Activated naive CD8-positive, alpha-beta T cell treated with anti-CD3 and anti-CD28 coated beads, Interleukin-2, amount 50 U/mL, for 24 hours (primary cell): ENCODE data around the gene CLDN15.
"Not testable (repeated sequence)": the region's sequence is repeated elsewhere in the genome, so short reads cannot be mapped to it uniquely, and the experiment has no call there.

ENCODE experiments used
- ATAC-seq: fragments of 150-1000 bp; cut with Tn5 transposase; one replicate; pipeline ENCODE4 v1.10.0; 2021
- DNase-seq: peaks from one replicate; pipeline ENCODE4 v3.0.0; 2021
- H3K27ac Mint-ChIP-seq: one replicate; pipeline ENCODE4 v1.8.0; 2021; ENCODE audit warnings: mild to moderate bottlenecking, mixed read lengths
- H3K27me3 Mint-ChIP-seq: one replicate; pipeline ENCODE4 v1.8.0; 2021; ENCODE audit warnings: mixed read lengths
- H3K36me3 Mint-ChIP-seq: one replicate; pipeline ENCODE4 v1.8.0; 2021; ENCODE audit warnings: low read depth, mixed read lengths
- H3K4me1 Mint-ChIP-seq: one replicate; pipeline ENCODE4 v1.8.0; 2021; ENCODE audit warnings: mixed read lengths
- H3K4me3 Mint-ChIP-seq: one replicate; pipeline ENCODE4 v1.8.0; 2021; ENCODE audit warnings: mild to moderate bottlenecking, moderate library complexity, mixed read lengths
- H3K9me3 Mint-ChIP-seq: one replicate; pipeline ENCODE4 v1.8.0; 2021; ENCODE audit warnings: mixed read lengths

CLDN15 gene

DNA sequence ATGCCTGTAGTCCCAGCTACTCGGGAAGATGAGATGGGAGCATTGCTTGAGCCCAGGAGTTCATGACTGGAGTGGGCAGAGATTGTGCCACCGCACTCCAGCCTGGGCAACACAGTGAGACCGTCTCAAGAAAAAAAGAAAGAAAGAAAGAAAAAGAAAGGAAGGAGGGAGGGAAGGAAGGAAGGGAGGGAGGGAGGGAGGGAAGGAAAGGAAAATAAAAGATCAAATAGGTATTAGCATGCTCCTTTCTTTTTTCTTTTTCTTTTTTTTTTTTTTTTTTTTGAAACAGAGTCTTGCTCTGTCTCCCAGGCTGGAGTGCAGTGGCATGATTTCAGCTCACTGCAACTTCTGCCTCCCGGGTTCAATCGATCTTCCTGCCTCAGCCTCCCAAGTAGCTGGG lies 15.6 kb upstream of the CLDN15 start:
- H3K4me1 Mint-ChIP-seq, result peaks cover 24% of the 10 kb centered on the region
- H3K9me3 Mint-ChIP-seq, H3K27me3 Mint-ChIP-seq, H3K27ac Mint-ChIP-seq, H3K4me3 Mint-ChIP-seq, DNase-seq, ATAC-seq: not testable (repeated sequence)
- H3K36me3 Mint-ChIP-seq, result peaks cover 13% of the 10 kb centered on the region

DNA sequence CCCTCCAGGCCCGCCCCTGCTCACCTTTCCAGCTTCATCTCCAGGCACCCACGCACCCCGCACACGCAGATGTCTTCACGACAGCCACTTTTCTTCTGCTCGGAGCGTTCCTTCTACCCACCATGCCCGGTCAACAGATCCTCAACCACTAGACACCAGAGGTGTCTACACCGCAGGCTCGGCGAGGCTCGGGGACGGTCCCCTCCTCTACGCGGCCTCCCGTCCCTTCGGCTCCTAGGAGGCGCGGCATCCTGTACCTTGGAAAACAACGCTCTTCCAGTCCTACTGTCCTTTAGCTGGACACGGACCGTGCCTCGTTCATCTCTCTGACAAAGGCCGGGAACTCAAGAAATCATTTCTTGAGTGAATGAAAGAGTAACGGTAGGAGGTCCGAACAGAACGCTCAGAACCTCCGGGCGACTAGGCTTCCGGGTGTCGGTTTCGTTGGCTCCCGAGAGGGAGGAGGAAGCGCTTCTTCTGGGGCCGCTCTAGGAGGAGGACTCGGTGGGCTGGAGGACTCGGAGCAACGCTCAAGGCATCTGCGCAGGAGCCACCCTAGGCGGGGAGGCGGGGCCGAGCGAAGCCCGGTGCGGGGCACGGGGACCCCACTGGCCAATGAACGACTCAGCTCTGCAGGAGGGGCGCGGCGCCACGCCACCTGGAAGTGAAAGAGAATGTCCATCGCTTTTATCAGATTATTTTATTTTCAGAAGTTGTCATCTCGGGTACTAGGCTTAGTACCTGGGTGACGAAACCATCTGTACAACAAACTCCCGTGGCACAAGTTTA lies 14.5 kb upstream of the CLDN15 start:
- DNase-seq (peak; percentile 99), ATAC-seq (peak; percentile 100)
- peaks cover 20% of the 10 kb centered on the region for H3K36me3 Mint-ChIP-seq
- H3K4me1 Mint-ChIP-seq, result peaks cover 30% of the 10 kb centered on the region
- peak overlapping the region; percentile 97 for H3K4me3 Mint-ChIP-seq
- H3K27ac Mint-ChIP-seq, result peak overlapping the region; percentile 96
- H3K27me3 Mint-ChIP-seq, result no peaks in the 10 kb centered on the region
- no peaks in the 10 kb centered on the region for H3K9me3 Mint-ChIP-seq

- DNase-seq, result no peak
- H3K4me3 Mint-ChIP-seq, result peak overlapping the region; percentile 97
- H3K4me1 Mint-ChIP-seq, result peaks cover 39% of the 10 kb centered on the region
- no peak for ATAC-seq
- no peaks in the 10 kb centered on the region for H3K27me3 Mint-ChIP-seq
- no peaks in the 10 kb centered on the region for H3K9me3 Mint-ChIP-seq
- H3K36me3 Mint-ChIP-seq, result peaks cover 26% of the 10 kb centered on the region
- H3K27ac Mint-ChIP-seq, result peak overlapping the region; percentile 64
Measured at GRCh38 chr7:101250324-101250723, 12.7 kb upstream of the CLDN15 start.

DNA sequence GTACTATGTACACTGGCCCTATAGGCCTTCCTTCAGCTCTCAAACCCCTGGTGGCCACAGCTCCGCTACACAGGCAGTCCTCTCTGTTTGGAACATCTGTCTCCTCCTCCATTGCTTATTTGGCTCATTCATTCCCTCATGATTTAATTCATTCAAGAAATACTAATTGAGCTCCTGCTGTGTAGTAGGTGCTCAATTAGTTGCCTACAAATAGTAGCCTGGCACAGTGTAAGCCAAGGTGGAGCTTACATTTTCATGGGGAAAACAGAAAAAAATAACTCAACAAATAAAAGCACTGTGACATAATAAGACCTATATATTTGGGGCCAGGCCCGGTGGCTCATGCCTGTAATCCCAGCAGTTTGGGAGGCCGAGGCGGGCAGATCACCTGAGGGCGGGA lies 10.7 kb upstream of the CLDN15 start:
- peak overlapping the region; percentile 8 for H3K27ac Mint-ChIP-seq
- no peak overlapping the region for H3K4me3 Mint-ChIP-seq
- ATAC-seq (no peak), DNase-seq (no peak)
- H3K27me3 Mint-ChIP-seq, result no peaks in the 10 kb centered on the region
- peaks cover 30% of the 10 kb centered on the region for H3K36me3 Mint-ChIP-seq
- peaks cover 51% of the 10 kb centered on the region for H3K4me1 Mint-ChIP-seq
- H3K9me3 Mint-ChIP-seq, result no peaks in the 10 kb centered on the region

GRCh38 chr7:101245147-101245668 lies 7.6 kb upstream of the CLDN15 start:
- H3K36me3 Mint-ChIP-seq, result peaks cover 22% of the 10 kb centered on the region
- H3K9me3 Mint-ChIP-seq, result no peaks in the 10 kb centered on the region
- peaks cover 40% of the 10 kb centered on the region for H3K4me1 Mint-ChIP-seq
- H3K27ac Mint-ChIP-seq, result peak overlapping the region; percentile 97
- DNase-seq (no peak), ATAC-seq (no peak)
- peak overlapping the region; percentile 99 for H3K4me3 Mint-ChIP-seq
- H3K27me3 Mint-ChIP-seq, result no peaks in the 10 kb centered on the region

GRCh38 chr7:101244375-101245146 lies 7.0 kb upstream of the CLDN15 start, which contains the start of gene FIS1:
TSS of gene FIS1 (minus strand) at chr7:101245081. CDS start at chr7:101245004, 77 bp downstream.
- H3K4me1 Mint-ChIP-seq, result peaks cover 37% of the 10 kb centered on the region
- peak within 1 kb of the TSS; percentile 97 for H3K27ac Mint-ChIP-seq
- H3K27me3 Mint-ChIP-seq, result no peaks in the 10 kb centered on the region
- H3K9me3 Mint-ChIP-seq, result no peaks in the 10 kb centered on the region
- peak within 1 kb of the TSS; percentile 99 for H3K4me3 Mint-ChIP-seq
- DNase-seq, result peak; percentile 96
- peaks cover 19% of the 10 kb centered on the region for H3K36me3 Mint-ChIP-seq
- ATAC-seq, result peak; percentile 96

DNA sequence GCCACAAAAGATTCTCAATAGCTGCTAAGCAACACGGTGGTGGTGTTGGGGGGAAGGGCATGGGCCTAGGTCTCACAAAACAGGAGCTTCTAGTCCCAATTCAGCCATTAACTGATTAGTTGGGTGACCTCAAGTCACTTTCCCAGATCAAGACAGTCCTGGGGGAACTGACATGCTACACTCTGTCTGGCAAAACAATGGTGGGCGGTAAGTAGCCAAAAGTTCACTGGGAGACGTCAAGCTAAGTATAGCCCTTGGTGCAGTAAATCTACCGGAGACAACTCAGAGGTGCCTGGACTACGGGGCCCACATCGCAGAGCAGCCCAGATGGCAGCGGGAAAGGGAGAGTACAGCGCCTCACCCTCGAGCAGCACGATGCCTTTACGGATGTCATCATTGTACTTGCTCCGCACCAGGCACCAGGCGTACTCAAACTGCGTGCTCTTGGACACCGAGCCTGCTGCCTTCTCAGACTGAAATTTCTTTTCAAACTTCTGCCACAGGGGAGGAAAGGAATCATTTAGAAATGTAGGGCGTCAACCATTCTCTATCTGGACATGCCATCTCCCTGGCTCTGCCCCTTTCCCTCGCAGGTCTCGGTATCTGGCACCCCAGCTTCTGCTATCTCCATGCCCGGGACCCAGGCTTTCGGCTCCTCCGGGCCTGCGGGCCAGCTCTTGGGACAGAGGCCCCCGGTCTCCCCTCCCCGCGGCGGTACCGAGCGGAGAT lies 6.2 kb upstream of the CLDN15 start:
- peaks cover 37% of the 10 kb centered on the region for H3K4me1 Mint-ChIP-seq
- H3K4me3 Mint-ChIP-seq, result peak overlapping the region; percentile 99
- H3K9me3 Mint-ChIP-seq, result no peaks in the 10 kb centered on the region
- H3K27me3 Mint-ChIP-seq, result no peaks in the 10 kb centered on the region
- H3K27ac Mint-ChIP-seq, result peak overlapping the region; percentile 97
- H3K36me3 Mint-ChIP-seq, result peaks cover 19% of the 10 kb centered on the region
- ATAC-seq (no peak), DNase-seq (no peak)

- H3K36me3 Mint-ChIP-seq, result peaks cover 10% of the 10 kb centered on the region
- no peak overlapping the region for H3K27ac Mint-ChIP-seq
- H3K27me3 Mint-ChIP-seq, result no peaks in the 10 kb centered on the region
- H3K9me3 Mint-ChIP-seq, result no peaks in the 10 kb centered on the region
- DNase-seq (no peak), ATAC-seq (no peak)
- no peak overlapping the region for H3K4me3 Mint-ChIP-seq
- H3K4me1 Mint-ChIP-seq, result peaks cover 29% of the 10 kb centered on the region
Measured at GRCh38 chr7:101241443-101242349, 4.1 kb upstream of the CLDN15 start.

GRCh38 chr7:101241015-101241363 lies 3.4 kb upstream of the CLDN15 start:
- Mint-ChIP-seq H3K36me3 (peaks cover 10% of the 10 kb centered on the region), H3K27ac (no peak overlapping the region), H3K4me1 (peaks cover 28% of the 10 kb centered on the region), H3K9me3 (no peaks in the 10 kb centered on the region), H3K4me3 (no peak overlapping the region), H3K27me3 (no peaks in the 10 kb centered on the region)
- DNase-seq (no peak), ATAC-seq (no peak)

DNA sequence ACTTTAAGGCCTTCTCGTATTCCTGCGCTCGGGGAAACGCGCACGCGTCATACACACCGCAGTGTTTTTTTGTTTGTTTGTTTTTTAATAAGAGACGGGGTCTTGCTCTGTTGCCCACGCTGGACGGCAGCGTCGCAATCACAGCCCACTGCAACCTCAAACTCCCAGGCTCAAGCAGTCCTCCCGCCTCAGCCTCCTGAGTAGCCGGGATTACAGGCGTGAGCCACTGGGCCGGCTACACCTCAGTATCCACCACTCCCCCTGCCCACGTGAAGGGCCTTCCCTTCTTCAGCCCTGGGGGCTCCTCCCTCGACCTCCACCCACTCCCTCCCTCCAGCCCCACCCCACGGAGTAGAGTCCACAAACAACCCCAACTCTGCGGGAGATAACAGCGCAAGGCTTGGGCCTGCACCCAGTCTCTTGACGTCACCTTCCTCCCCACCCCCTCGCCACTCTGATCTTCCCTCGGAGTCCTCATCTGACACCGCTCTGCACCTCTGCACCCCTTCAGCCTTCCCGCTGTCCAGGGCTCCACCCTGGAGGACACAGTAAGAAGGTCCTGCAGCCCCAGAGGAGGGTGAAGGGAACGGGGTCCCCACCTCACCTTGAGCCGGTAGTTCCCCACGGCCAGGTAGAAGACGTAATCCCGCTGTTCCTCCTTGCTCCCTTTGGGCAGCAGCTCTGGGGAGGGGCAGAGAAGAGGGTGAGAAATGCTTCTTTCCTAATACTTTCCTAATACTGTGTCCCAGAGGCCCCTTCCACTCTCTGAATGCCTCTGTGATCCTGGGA lies 2.8 kb upstream of the CLDN15 start:
- DNase-seq (no peak), ATAC-seq (no peak)
- H3K9me3 Mint-ChIP-seq, result no peaks in the 10 kb centered on the region
- H3K4me1 Mint-ChIP-seq, result peaks cover 22% of the 10 kb centered on the region
- H3K4me3 Mint-ChIP-seq, result no peak overlapping the region
- no peak overlapping the region for H3K27ac Mint-ChIP-seq
- H3K36me3 Mint-ChIP-seq, result peaks cover 4% of the 10 kb centered on the region
- no peaks in the 10 kb centered on the region for H3K27me3 Mint-ChIP-seq

GRCh38 chr7:101239951-101240220 lies 2.3 kb upstream of the CLDN15 start:
- ATAC-seq, result no peak
- no peak overlapping the region for H3K27ac Mint-ChIP-seq
- H3K9me3 Mint-ChIP-seq, result no peaks in the 10 kb centered on the region
- no peak overlapping the region for H3K4me3 Mint-ChIP-seq
- no peaks in the 10 kb centered on the region for H3K27me3 Mint-ChIP-seq
- peaks cover 3% of the 10 kb centered on the region for H3K36me3 Mint-ChIP-seq
- H3K4me1 Mint-ChIP-seq, result peaks cover 17% of the 10 kb centered on the region
- no peak for DNase-seq

DNA sequence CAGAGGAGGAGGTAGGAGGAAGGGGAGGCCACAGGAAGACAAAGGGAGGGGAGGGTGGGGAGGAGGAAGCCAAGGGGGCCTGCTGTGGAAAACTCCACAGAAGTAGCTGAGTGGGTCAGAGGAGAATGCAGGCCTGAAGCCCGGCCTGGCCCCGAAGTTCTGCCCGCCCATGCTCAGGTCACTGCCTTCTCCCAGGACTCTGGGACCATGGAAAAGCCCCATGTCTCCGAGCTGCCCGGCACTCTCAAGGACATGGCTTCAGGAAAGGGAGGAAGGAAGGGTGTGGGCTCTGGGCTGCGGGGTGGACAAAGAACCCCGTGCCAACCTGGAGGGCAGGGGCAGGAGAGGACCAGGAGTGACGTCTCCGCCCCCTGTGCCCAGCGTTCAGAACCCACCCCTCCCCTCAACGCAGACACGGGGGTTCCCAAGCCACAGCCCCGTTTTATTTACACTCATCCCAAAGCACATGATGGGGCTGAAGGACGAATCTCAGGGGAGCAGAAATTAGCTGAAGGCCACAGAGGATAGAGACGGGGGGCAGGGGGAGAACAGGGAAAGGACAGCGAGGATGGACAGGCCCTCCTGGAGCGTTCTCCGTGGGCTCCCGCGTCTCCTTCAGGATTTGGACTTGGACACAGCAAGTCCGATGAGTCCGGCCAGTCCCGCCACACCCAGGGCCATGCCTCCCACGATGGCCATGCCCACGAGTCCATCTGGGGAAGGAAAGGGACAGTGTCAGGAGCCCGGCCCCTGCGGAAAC lies 1.8 kb upstream of the CLDN15 start:
- Mint-ChIP-seq H3K4me3 (no peak overlapping the region), H3K4me1 (peaks cover 17% of the 10 kb centered on the region), H3K27ac (no peak overlapping the region), H3K9me3 (no peaks in the 10 kb centered on the region), H3K36me3 (peaks cover 3% of the 10 kb centered on the region), H3K27me3 (no peaks in the 10 kb centered on the region)
- ATAC-seq (no peak), DNase-seq (no peak)
